IPS DF 19.7 (cell line): ENCODE data around the gene EHHADH.
"Not testable (repeated sequence)": the region's sequence is repeated elsewhere in the genome, so short reads cannot be mapped to it uniquely, and the experiment has no call there.

Experiments used
- DNase-seq: peaks from one replicate; pipeline ENCODE4 v3.0.0-alpha.2; 2013; ENCODE audit warnings: low read depth, low spot score

Gene EHHADH

GRCh38 chr3:185253133-185253532, 716 bp downstream of the EHHADH start:
- DNase-seq, result not testable (repeated sequence)

- DNase-seq, result no peak
These were observed 2.6 kb downstream of the EHHADH start for GRCh38 chr3:185251272-185251671.

DNA sequence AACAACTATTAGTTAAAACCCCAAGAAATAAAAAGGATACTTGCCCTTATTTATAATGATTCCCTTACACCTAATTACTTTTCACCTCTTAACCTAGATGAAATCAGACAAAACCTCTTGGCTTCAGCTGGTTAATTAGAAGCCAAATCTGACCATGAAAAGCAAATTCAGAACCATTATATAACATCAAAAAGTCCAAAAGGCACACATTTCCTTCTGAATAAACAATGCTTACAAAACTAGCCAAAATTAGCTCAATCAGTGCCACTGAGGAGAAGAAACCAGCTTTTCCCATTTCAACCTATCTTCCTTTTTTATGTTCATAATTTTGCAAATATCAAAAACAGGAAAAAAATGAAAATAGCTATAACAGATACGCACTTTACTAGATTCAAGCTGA, 3.2 kb downstream of the EHHADH start:
- no peak for DNase-seq

GRCh38 chr3:185250247-185250646, 3.6 kb downstream of the EHHADH start:
- no peak for DNase-seq

GRCh38 chr3:185242642-185243041, 11.2 kb downstream of the EHHADH start:
- DNase-seq, result no peak

DNA sequence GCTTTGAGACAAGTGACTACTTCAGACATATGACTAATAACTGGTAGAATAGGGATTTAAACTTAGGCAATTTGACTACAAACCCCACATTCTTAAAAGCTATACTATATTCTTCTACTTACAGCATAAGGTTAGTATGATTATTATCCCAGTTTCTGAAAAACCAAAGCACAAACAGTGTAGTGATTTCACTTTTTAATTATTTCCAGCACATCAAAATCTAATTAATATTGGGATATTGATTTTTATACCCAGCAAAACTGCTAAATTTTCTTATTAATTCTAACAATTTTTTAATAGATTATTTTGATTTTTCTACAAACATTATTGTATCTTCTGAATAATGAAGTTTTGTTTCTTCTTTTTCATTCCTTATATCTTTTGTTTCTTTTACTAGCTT, 16.9 kb downstream of the EHHADH start:
- no peak for DNase-seq

GRCh38 chr3:185233328-185233727, 20.5 kb downstream of the EHHADH start:
- DNase-seq, result no peak

DNA sequence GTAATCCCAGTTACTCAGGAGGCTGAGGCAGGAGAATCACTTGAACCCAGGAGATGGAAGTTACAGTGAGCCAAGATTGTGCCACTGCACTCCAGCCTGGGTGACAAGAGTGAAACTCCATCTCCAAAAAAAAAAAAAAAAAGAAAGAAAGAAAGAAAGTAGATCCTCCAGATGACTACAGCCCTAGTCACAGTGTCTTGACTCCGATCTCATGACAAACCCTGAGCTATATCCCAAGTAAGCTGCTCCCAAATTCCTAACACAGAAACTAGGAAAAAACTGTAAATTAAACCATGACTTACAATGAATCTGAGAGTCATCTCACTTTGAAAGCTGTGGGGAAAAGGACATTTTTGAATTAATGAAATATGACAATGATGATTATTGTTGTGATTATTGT, 27.3 kb downstream of the EHHADH start:
- not testable (repeated sequence) for DNase-seq

DNA sequence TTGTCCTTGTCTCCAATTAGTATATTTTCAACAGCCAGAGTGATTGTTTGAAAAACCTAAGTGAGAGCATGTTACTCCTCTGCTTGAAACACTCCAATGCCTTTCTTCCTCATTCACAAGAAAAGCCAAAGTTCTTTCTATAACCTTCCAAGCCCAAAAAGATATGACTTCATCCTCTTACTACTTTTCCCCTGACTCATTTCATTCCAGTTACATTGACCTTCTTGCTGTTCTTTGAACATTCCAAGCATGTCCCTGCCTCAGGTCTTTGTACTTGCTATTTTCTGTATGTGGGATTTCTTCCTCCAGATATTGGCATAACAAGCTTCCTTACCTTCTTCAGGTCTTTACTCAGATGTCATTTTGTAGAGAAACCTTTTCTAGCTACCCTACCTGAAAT, 28.3 kb downstream of the EHHADH start:
- DNase-seq, result no peak

GRCh38 chr3:185225080-185225479, 28.8 kb downstream of the EHHADH start:
- DNase-seq, result no peak

DNA sequence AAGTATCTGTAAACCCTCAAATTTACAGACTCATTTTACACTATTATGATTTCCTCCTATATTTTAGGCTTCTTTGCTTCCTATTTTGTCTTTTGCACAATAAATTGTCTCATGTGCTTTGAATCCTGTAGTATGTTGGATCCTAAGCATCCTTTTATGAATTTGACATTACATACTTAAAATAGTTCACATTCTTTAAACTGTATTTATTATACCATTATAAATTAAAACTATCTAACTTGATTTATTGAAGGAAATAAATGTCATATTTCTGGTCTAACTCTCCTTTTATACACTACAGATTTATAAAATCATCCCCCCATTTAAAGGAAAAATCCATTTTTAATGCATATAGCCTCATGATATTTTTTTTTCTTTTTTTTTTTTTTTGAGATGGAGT, 32.6 kb downstream of the EHHADH start:
- DNase-seq, result no peak

DNA sequence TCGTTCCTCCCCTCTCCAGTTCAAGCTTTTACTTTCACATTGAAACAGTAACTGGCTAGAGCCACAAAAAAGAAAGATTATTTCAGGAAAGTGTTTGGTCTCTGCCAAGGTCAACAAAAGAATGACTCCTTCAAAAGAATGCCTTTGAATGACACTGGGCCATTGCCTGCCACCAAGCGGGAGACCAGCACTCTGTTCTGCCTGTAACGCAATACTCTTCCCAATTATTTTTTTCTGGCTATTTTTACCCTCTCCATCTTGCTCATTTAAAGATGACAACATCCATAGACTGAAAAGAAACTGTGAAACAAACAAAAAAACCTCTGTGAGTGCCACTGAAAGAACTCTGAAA, 37.3 kb downstream of the EHHADH start:
- DNase-seq, result no peak

GRCh38 chr3:185215873-185216606, 37.8 kb downstream of the EHHADH start:
- DNase-seq, result no peak

DNA sequence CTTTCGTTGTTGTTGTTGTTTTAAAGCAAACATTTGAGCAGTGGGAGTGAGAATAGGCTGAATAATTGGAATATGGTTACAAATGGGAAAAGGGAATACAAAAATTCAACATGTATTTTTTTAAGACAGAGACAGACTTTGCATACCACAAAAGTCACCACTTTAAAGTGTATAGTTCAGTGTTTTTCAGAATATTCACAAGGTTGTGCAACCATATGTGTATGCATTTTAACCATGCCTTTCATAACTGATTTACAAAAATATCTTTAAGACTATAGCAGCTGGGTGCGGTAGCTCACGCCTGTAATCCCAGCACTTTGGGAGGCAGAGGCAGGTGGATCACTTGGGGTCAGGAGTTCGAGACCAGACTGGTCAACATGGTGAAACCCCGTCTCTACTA, 41.3 kb downstream of the EHHADH start:
- no peak for DNase-seq

- DNase-seq, result no peak
These were observed 41.8 kb downstream of the EHHADH start for GRCh38 chr3:185212086-185212485.

DNA sequence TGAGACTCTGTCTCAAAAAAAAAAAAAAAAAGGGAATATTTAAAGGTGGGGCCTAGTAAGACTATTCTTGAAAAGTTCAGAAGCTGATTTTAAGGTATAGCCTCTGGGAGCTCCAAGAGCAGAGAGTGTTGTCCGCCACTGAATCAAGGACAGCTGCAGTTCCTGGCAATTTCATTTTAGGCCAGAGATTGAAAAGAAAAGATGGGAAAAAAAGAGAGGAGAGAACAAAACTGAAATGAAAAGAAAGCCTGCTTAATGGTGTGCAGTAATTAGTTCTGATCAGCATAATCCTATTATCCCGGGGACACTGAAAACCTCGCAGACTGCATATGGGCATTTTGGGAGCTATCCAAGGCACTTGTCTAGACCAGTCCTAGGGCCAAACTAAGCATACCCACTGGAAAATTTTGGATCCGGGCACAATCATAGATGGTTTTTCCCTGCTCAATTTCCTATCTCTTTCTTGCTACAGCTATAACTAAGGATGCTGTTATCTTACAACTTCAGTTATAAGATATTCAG, 43.2 kb downstream of the EHHADH start:
- DNase-seq, result no peak

- no peak for DNase-seq
These were observed 45.0 kb downstream of the EHHADH start for GRCh38 chr3:185208823-185209222.

DNA sequence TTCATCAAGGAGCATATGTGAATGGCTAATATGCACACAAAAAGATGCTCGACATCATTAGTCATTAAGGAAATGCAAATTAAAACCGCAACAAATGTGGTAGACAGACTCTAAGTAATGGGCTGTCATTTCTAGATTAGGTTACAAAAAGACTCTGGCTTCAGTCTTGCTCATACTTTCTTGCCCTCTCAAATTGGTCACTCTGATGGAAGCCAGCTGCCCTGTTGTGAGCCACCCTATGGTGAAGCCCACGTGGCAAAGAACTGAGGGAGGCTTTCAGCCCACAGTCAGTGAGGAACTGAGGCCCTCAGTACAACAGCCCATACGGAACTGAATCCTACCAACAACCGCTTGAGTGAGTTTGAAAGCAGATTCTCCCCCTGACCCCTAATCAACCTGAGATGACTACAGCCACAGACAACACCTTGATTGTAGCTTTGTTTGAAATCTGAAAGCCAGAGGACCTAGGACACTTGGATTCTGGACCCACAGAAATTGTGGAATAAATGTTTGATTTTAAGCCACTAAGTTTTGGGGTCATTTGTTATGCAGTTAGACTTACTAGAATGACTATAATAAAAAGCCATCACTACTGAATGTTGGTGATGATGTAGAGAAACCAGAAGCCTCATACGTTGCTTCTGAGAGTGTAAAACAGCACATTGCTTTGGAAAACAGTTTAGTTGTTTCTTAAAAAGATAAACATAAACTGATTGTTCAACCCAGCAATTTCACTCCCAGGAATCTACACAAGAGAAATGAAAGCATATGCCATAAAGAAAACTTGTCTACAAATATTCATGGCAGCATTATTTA, 45.7 kb downstream of the EHHADH start:
- no peak for DNase-seq

DNA sequence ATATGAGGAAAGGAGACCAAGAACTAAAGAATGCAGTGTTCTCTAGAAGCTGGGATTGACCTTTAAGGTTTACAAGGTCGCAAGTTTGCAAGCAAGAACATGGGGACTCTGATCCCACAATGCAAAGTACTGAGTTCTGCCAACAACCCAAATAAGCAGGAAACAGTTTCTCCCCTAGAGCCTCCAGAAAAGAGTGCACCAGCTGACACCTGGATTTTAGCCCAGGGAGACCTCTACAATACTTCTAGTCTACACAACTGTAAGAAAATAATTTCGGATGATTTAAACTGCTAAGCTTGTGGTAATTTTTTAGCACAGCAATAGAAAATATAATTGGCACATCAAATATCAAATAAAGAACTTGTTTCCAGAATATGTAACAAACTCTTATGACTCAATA, 46.4 kb downstream of the EHHADH start:
- no peak for DNase-seq

DNA sequence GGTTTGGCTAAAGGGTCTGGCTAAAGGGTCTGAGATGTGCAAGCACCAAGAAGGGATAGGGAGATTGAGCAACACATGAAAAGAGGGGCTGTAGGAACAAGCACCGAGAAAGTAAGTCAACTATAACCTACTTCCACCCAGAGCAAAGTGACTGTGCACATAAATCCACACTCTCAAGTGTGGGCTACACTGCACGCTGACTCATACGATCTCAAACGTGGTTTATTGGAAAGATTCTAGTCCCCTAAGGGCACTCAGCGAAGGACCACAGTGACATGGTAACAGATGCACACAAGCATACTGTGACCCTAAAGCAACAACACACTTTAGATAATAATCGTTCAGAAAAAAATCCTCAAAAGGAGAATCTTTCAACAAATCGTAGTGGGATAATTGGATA, 48.0 kb downstream of the EHHADH start:
- no peak for DNase-seq

- no peak for DNase-seq
These were observed 49.0 kb downstream of the EHHADH start for GRCh38 chr3:185204894-185205293.

DNA sequence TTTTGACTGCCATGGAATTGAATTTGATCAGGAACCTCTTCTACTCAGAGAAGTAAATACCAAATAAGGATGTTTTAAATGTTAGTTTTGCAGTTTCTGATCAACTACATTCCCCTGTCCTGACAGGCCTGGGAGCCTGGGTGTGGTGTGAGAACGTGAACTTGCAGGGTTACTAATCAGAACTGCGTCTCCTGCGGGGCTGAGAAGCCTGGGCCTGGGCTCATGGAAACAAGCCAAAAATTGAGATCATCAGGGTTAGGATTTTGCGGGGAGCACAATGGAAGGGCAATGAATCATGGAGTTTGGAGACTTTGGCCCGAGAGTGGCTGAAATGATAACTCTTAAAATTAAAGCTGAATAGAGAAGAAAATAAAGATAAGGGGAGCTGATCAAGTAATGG, 53.2 kb downstream of the EHHADH start:
- no peak for DNase-seq

DNA sequence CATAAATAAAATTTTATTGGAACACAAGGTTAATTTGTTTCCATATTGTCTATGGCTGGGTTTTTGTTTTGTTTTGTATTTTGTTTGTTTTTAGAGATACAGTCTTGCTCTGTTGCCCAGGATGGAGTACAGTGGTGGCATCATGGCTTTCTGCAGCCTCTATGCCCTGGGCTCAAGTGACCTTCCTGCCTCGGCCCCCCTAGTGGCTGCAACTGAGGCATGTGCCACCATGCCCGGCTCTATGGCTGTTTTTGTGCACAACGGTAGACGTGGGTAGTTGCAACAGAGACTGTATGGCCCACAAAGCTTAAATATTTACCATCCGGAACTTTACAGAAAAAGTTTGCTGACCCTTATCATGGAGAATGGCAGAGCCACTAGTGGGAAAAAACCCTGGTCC, 54.2 kb downstream of the EHHADH start:
- DNase-seq, result no peak
